Gastrocnemius medialis (tissue), 4 donors: ENCODE results near the gene GKAP1. TPM values are rescaled to one million over a fixed set of nuclear protein-coding genes. Genes with fewer than 3 reads are reported as not detected.
"Not testable (repeated sequence)": the region's sequence is repeated elsewhere in the genome, so short reads cannot be mapped to it uniquely, and the experiment has no call there.

Experiments used
- ATAC-seq, 2 donors: fragments of 150-250 bp; one replicate each; pipeline ENCODE4 v1.9.1; 2016
- DNase-seq, 2 donors: peaks; one replicate each; pipeline ENCODE4 v3.0.0-alpha.2; 2019
- H3K27ac ChIP-seq, 4 donors: fragments of 200-600 bp; sonication (generic); 1 replicate in 1 of 4; 2 replicates in 3 of 4; pipeline ENCODE4 v1.5.1; 2016 to 2018; ENCODE audit warnings: mild to moderate bottlenecking in 2 of 4, moderate library complexity in 1 of 4
- H3K27me3 ChIP-seq, 3 donors: fragments of 200-600 bp; sonication (generic) in 2 of 3; 1 replicate in 1 of 3; 2 replicates in 2 of 3; pipeline versions ENCODE4 v1.5.1 to v1.6.0; 2016 to 2019; ENCODE audit warnings: mild to moderate bottlenecking in 1 of 3, moderate library complexity in 1 of 3
- H3K36me3 ChIP-seq, 2 donors: fragments of 200-600 bp; sonication (generic) in 1 of 2; one replicate each; pipeline ENCODE4 v1.5.1; 2017 to 2018
- H3K4me1 ChIP-seq, 2 donors: fragments of 200-600 bp; sonication (generic) in 1 of 2; one replicate each; pipeline ENCODE4 v1.5.1; 2016 to 2017; ENCODE audit warnings: mild to moderate bottlenecking in 2 of 2
- H3K4me3 ChIP-seq, 4 donors: fragments of 200-600 bp; sonication (generic) in 3 of 4; 1 replicate in 1 of 4; 2 replicates in 3 of 4; pipeline ENCODE4 v1.5.1; 2016 to 2019; ENCODE audit warnings: mild to moderate bottlenecking in 2 of 4
- H3K9me3 ChIP-seq, 3 donors: fragments of 200-600 bp; sonication (generic) in 2 of 3; 1 replicate in 1 of 3; 2 replicates in 2 of 3; pipeline ENCODE4 v1.5.1; 2016 to 2019
- CTCF ChIP-seq, 5 experiments: fragments of 450-650 bp in 3 of 5; fragments of 200-600 bp in 2 of 5; sonication (generic) in 2 of 5; IDR thresholded peaks in 4 of 5; conservative IDR thresholded peaks in 1 of 5; 1 replicate in 4 of 5; 2 replicates in 1 of 5; pipeline ENCODE4 v1.5.1; 2016 to 2019; ENCODE audit warnings: antibody characterized with exemption in 5 of 5, mild to moderate bottlenecking in 3 of 5, moderate library complexity in 3 of 5
- POLR2A ChIP-seq, 2 donors: fragments of 450-650 bp; IDR thresholded peaks; one replicate each; pipeline ENCODE4 v1.6.1; 2017; ENCODE audit warnings: antibody characterized with exemption in 2 of 2, mild to moderate bottlenecking in 2 of 2, moderate library complexity in 2 of 2
- in situ Hi-C, 4 donors: fragments of 200-750 bp; cut with MboI; loops; one replicate each; pipeline versions ENCODE4 v1.15.0 to v1.8.0; 2017; ENCODE audit warnings: low sequenced_read_pairs in 4 of 4
- intact Hi-C: fragments of 100-400 bp; cut with DNase I; formaldehyde crosslinking; loops from one replicate; pipeline ENCODE4 v1.15.1; 2023; ENCODE audit warnings: low total_unique reads
- total RNA-seq, 4 donors: library from RNA; depleted of rRNA; stranded (reverse); fragments of >200 nt; gene quantifications; one replicate each; pipeline versions ENCODE4 v1.1.0 to v1.2.3, GENCODE V29; 2016

Gene GKAP1
- total RNA-seq, 4 donors from 2014 or later = 23.7 to 40.0 (median 35.9) TPM

- no peaks in the 10 kb centered on the region for H3K27me3 ChIP-seq
- H3K4me1 ChIP-seq = no peaks in the 10 kb centered on the region
- no peak overlapping the region for H3K4me3 ChIP-seq
- DNase-seq (no peak), ATAC-seq (no peak)
- in situ Hi-C loops (no loop called here), intact Hi-C loops (no loop called here)
- no peaks in the 10 kb centered on the region for H3K9me3 ChIP-seq
- H3K36me3 ChIP-seq = peaks cover 0 to 29% of the 10 kb centered on the region in 2 donors
- TF ChIP-seq CTCF (IDR thresholded peaks at IDR 0.05 in 4 of 5, conservative IDR thresholded peaks at IDR 0.05 in 1 of 5) (no peak), POLR2A (IDR thresholded peaks at IDR 0.05) (no peak)
- no peak overlapping the region for H3K27ac ChIP-seq
These were observed 67.9 kb downstream of the GKAP1 start for GRCh38 chr9:83749706-83750105.

GRCh38 chr9:83744206-83744605 is 73.4 kb downstream of the GKAP1 start:
- ATAC-seq (no peak), DNase-seq (no peak)
- no peaks in the 10 kb centered on the region for H3K27me3 ChIP-seq
- TF ChIP-seq POLR2A (IDR thresholded peaks at IDR 0.05) (no peak), CTCF (IDR thresholded peaks at IDR 0.05 in 4 of 5, conservative IDR thresholded peaks at IDR 0.05 in 1 of 5) (no peak)
- intact Hi-C loops = no loop called here
- no peaks in the 10 kb centered on the region for H3K9me3 ChIP-seq
- no peak overlapping the region for H3K4me3 ChIP-seq
- in situ Hi-C loops = no loop called here
- H3K36me3 ChIP-seq = peaks cover 2 to 34% of the 10 kb centered on the region in 2 donors
- no peaks in the 10 kb centered on the region for H3K4me1 ChIP-seq
- H3K27ac ChIP-seq = no peak overlapping the region

- H3K4me1 ChIP-seq = no peaks in the 10 kb centered on the region
- H3K4me3 ChIP-seq = no peak overlapping the region
- intact Hi-C loops = no loop called here
- DNase-seq (no peak), ATAC-seq (no peak)
- no peaks in the 10 kb centered on the region for H3K9me3 ChIP-seq
- TF ChIP-seq POLR2A (IDR thresholded peaks at IDR 0.05) = no peak
- TF ChIP-seq CTCF (IDR thresholded peaks at IDR 0.05 in 4 of 5, conservative IDR thresholded peaks at IDR 0.05 in 1 of 5) = no peak
- H3K27me3 ChIP-seq = no peaks in the 10 kb centered on the region
- H3K36me3 ChIP-seq = peaks cover 0 to 4% of the 10 kb centered on the region in 2 donors
- H3K27ac ChIP-seq = no peak overlapping the region
- in situ Hi-C loops = no loop called here
These were observed 83.8 kb downstream of the GKAP1 start for GRCh38 chr9:83733739-83734138.

GRCh38 chr9:83728591-83729368 is 88.8 kb downstream of the GKAP1 start:
- DNase-seq, H3K27me3 ChIP-seq, in situ Hi-C loops, H3K9me3 ChIP-seq, H3K27ac ChIP-seq, intact Hi-C loops, H3K4me1 ChIP-seq, ATAC-seq, H3K36me3 ChIP-seq, H3K4me3 ChIP-seq: not testable (repeated sequence)

GRCh38 chr9:83724436-83724835 is 93.1 kb downstream of the GKAP1 start:
- in situ Hi-C loops (no loop called here), intact Hi-C loops (no loop called here)
- TF ChIP-seq CTCF (IDR thresholded peaks at IDR 0.05 in 4 of 5, conservative IDR thresholded peaks at IDR 0.05 in 1 of 5) (no peak), POLR2A (IDR thresholded peaks at IDR 0.05) (no peak)

More at GRCh38 chr9:83724436-83724835, 93.1 kb downstream of the GKAP1 start:
- Histone ChIP-seq H3K27ac (no peak overlapping the region), H3K9me3 (no peaks in the 10 kb centered on the region), H3K4me3 (no peak overlapping the region), H3K4me1 (no peaks in the 10 kb centered on the region), H3K27me3 (no peaks in the 10 kb centered on the region), H3K36me3 (no peaks in the 10 kb centered on the region)
- ATAC-seq (no peak), DNase-seq (no peak)
